Raji (cell line): ENCODE data around the gene KCNJ16.

Experiments
- POLR2A ChIP-seq: IDR thresholded peaks from 2 replicates; pipeline ENCODE4 v1.6.1; 2011; ENCODE audit warnings: low read depth, low read length, control low read depth; ENCODE audit not compliant: insufficient read depth

KCNJ16 gene

GRCh38 chr17:70134777-70135176, 59.8 kb downstream of the KCNJ16 start:
- TF ChIP-seq POLR2A: no peak

GRCh38 chr17:70136131-70136530, 61.1 kb downstream of the KCNJ16 start:
- TF ChIP-seq POLR2A: no peak

GRCh38 chr17:70137451-70138230, 62.6 kb downstream of the KCNJ16 start:
- no peak for TF ChIP-seq POLR2A

- no peak for TF ChIP-seq POLR2A
Observed at GRCh38 chr17:70138291-70138865, 63.4 kb downstream of the KCNJ16 start.

GRCh38 chr17:70139449-70139993, 64.5 kb downstream of the KCNJ16 start:
- no peak for TF ChIP-seq POLR2A

GRCh38 chr17:70144260-70144846, 69.3 kb downstream of the KCNJ16 start:
- TF ChIP-seq POLR2A: no peak

- no peak for TF ChIP-seq POLR2A
Observed at GRCh38 chr17:70153210-70153609, 78.2 kb downstream of the KCNJ16 start.

GRCh38 chr17:70157151-70157550, 82.1 kb downstream of the KCNJ16 start:
- TF ChIP-seq POLR2A: no peak

- no peak for TF ChIP-seq POLR2A
Observed at GRCh38 chr17:70158180-70158579, 83.2 kb downstream of the KCNJ16 start.

GRCh38 chr17:70158591-70158990, 83.6 kb downstream of the KCNJ16 start:
- TF ChIP-seq POLR2A: no peak

- no peak for TF ChIP-seq POLR2A
Observed at GRCh38 chr17:70159980-70160379, 85.0 kb downstream of the KCNJ16 start.

GRCh38 chr17:70161519-70161918, 86.5 kb downstream of the KCNJ16 start:
- no peak for TF ChIP-seq POLR2A

GRCh38 chr17:70165383-70165782, 90.4 kb downstream of the KCNJ16 start:
- TF ChIP-seq POLR2A: no peak

- TF ChIP-seq POLR2A: no peak
Observed at GRCh38 chr17:70166615-70167014, 91.6 kb downstream of the KCNJ16 start.

- no peak for TF ChIP-seq POLR2A
Observed at GRCh38 chr17:70168044-70168976, 93.3 kb downstream of the KCNJ16 start.
